Transverse colon (tissue), 3 donors: ENCODE data around the gene SLC50A1.
"Not testable (repeated sequence)": the region's sequence is repeated elsewhere in the genome, so short reads cannot be mapped to it uniquely, and the experiment has no call there.

Source experiments
- CTCF ChIP-seq, 5 experiments: fragments of 200-600 bp in 3 of 5; fragments of 450-650 bp in 2 of 5; sonication (generic) in 3 of 5; IDR thresholded peaks; 1 replicate in 2 of 5; 2 replicates in 3 of 5; pipeline ENCODE4 v1.5.1; 2016 to 2017; ENCODE audit warnings: antibody characterized with exemption in 5 of 5, inconsistent platforms in 3 of 5, mild to moderate bottlenecking in 2 of 5, moderate library complexity in 1 of 5
- POLR2A ChIP-seq: fragments of 450-650 bp; IDR thresholded peaks from one replicate; pipeline ENCODE4 v1.6.1; 2016; ENCODE audit warnings: antibody characterized with exemption, mild to moderate bottlenecking, moderate library complexity

- TF ChIP-seq POLR2A; CTCF (IDR thresholded peaks at IDR 0.05): not testable (repeated sequence)
Measured at GRCh38 chr1:155168105-155168445, 32.4 kb downstream of the SLC50A1 start.
